ENCODE data around the gene HUNK.

DNA sequence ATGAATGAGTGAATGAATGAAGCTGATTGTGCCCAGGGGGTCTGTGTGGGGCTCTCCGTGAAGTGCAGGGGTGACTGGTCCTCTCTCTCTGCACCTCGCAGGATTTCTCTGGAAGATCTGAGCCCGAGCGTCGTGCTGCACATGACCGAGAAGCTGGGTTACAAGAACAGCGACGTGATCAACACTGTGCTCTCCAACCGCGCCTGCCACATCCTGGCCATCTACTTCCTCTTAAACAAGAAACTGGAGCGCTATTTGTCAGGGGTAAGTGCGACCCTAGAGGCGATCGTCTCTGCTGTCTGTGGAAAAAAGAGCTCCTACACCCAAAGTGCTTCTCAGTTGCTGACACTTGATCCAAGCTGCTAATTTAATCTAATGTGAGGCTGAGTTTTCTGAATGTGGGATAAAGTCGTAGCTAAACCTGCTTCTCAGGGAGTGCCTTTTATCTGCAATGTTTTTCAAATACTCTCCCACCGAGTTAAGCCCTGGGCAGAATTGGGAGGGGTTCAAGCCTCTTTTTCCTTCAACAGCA lies 101.7 kb downstream of the HUNK start:
- TF ChIP-seq, protein P1, sequence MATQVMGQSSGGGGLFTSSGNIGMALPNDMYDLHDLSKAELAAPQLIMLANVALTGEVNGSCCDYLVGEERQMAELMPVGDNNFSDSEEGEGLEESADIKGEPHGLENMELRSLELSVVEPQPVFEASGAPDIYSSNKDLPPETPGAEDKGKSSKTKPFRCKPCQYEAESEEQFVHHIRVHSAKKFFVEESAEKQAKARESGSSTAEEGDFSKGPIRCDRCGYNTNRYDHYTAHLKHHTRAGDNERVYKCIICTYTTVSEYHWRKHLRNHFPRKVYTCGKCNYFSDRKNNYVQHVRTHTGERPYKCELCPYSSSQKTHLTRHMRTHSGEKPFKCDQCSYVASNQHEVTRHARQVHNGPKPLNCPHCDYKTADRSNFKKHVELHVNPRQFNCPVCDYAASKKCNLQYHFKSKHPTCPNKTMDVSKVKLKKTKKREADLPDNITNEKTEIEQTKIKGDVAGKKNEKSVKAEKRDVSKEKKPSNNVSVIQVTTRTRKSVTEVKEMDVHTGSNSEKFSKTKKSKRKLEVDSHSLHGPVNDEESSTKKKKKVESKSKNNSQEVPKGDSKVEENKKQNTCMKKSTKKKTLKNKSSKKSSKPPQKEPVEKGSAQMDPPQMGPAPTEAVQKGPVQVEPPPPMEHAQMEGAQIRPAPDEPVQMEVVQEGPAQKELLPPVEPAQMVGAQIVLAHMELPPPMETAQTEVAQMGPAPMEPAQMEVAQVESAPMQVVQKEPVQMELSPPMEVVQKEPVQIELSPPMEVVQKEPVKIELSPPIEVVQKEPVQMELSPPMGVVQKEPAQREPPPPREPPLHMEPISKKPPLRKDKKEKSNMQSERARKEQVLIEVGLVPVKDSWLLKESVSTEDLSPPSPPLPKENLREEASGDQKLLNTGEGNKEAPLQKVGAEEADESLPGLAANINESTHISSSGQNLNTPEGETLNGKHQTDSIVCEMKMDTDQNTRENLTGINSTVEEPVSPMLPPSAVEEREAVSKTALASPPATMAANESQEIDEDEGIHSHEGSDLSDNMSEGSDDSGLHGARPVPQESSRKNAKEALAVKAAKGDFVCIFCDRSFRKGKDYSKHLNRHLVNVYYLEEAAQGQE (IDR thresholded peaks at IDR 0.05; ENCODE audit: low read depth): no peak
- TF ChIP-seq, protein P2, sequence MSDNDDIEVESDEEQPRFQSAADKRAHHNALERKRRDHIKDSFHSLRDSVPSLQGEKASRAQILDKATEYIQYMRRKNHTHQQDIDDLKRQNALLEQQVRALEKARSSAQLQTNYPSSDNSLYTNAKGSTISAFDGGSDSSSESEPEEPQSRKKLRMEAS (IDR thresholded peaks at IDR 0.05): no peak
- TF ChIP-seq NFIC (IDR thresholded peaks at IDR 0.05) (no peak), EGR1 (IDR thresholded peaks at IDR 0.05) (no peak), TCF12 (IDR thresholded peaks at IDR 0.05; ENCODE audit: low read depth) (no peak), TAF1 (IDR thresholded peaks at IDR 0.05; ENCODE audit: low read depth) (no peak), EP300 (IDR thresholded peaks at IDR 0.05; ENCODE audit: borderline replicate concordance) (no peak), FOXM1 (IDR thresholded peaks at IDR 0.05; ENCODE audit: borderline replicate concordance, low read depth) (no peak), CEBPB (IDR thresholded peaks at IDR 0.05) (no peak), ZBTB7A (IDR thresholded peaks at IDR 0.05; ENCODE audit: low read depth) (no peak), TEAD4 (IDR thresholded peaks at IDR 0.05) (no peak), YY1 (IDR thresholded peaks at IDR 0.05; ENCODE audit: low read depth) (no peak)
